ES-I3 (cell line): Measurements from ENCODE around the gene SBK3.

Source experiments
- H3K36me3 ChIP-seq: 2 replicates; pipeline ENCODE4 v1.6.1; 2013; ENCODE audit warnings: mild to moderate bottlenecking, low read length, control low read depth, moderate library complexity; ENCODE audit not compliant: insufficient read depth
- H3K4me1 ChIP-seq: 2 replicates; pipeline ENCODE4 v1.6.1; 2013; ENCODE audit warnings: mild to moderate bottlenecking, control low read depth, low read length; ENCODE audit not compliant: insufficient read depth
- H3K9ac ChIP-seq: 2 replicates; pipeline ENCODE4 v1.6.1; 2013; ENCODE audit warnings: low read depth, mild to moderate bottlenecking, low read length, moderate library complexity
- H3K9me3 ChIP-seq: 2 replicates; pipeline ENCODE4 v1.6.1; 2013; ENCODE audit warnings: mild to moderate bottlenecking, low read length, moderate library complexity; ENCODE audit not compliant: control insufficient read depth, insufficient read depth

Gene SBK3

DNA sequence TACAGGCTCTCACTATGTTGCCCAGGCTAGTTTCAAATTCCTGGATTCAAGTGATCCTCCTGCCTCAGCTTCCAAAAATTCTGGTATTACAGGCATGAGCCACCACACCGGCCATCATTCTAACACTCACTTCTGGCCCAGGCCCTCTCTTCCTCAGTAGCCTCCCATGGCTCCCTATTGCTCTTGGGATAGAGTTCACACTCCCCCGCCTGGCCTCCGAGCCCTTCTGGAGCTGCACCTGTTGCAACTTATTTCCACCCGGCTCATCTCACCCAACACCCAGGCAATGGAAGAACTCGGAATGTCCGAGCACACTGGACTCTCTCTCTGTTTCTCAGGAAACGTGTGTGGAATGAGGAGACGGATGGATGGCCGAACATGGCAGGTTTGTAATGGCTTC lies 9.0 kb upstream of the SBK3 start:
- Histone ChIP-seq H3K36me3 (no peaks in the 10 kb centered on the region), H3K9ac (no peak overlapping the region), H3K9me3 (no peaks in the 10 kb centered on the region), H3K4me1 (peaks cover 20% of the 10 kb centered on the region)

DNA sequence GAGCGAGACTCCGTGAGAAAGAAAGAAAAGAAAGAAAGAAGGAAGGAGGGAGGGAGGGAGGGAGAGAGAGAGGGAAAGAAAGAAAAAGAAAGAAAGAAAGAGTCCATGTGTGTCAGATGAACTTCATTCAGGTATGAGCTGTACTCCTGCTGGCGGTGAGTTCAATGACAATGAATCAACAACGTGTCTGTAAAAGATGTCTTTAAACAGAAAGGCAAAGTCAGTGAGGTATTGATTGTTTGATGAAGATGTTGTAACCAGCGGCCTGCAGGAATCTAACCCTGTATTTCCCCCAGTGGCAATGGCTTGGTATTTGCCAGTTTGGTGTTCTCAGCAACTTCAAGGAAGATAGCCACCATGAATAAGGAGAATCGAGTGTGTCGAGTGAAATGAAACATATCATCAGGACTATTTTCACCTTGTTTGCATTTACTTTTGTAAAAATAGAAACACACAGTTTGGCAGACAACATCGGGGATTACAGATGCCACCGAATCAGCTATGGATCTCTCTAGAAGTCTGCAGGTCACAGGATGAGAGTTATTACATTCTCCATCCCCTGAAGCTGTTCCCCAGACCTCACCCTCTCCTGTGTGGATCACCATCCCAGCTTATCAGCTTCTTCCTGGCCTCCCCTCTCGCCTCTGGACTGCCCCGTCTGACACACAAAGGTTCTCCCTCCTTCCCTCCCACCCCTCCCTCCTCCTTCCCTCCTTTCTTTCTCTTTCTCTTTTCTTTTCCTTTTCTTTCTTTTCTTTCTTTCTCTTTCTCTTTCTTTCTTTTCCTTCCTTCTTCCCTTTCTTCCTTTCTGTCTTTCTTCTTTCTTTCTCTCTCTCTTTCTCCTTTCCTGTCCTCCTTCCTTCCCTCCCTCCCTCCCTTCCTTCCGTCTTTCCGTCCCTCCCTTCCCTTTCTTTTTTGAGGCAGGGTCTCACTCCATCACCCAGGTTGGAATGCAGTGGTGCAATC lies 8.2 kb upstream of the SBK3 start:
- no peaks in the 10 kb centered on the region for H3K36me3 ChIP-seq
- H3K4me1 ChIP-seq = peaks cover 20% of the 10 kb centered on the region
- H3K9me3 ChIP-seq = no peaks in the 10 kb centered on the region
- peak overlapping the region; percentile 22; the same call in 1 of the 2 replicates for H3K9ac ChIP-seq

DNA sequence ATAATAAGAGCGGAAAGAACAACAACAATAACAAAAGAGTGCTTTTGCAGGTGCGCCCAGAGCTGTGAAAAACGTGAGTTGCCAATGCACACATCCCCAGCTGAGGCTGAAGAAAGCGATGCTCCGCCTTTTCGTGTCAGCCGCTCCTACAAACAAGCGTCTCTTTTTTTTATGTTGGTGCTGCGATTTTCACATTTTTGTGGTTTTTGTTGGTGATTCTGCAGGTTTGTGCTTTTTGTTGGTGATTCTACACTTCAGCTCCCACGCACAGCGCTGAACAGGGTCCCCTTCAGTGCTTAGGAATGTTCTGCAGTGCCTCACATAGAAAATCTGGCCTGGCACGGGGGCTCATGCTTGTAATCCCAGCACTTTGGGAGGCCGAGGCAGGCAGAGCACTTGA lies 7.3 kb upstream of the SBK3 start:
- Histone ChIP-seq H3K4me1 (peaks cover 22% of the 10 kb centered on the region), H3K9me3 (no peaks in the 10 kb centered on the region), H3K36me3 (no peaks in the 10 kb centered on the region), H3K9ac (peak overlapping the region; percentile 18; the same call in 1 of the 2 replicates)

DNA sequence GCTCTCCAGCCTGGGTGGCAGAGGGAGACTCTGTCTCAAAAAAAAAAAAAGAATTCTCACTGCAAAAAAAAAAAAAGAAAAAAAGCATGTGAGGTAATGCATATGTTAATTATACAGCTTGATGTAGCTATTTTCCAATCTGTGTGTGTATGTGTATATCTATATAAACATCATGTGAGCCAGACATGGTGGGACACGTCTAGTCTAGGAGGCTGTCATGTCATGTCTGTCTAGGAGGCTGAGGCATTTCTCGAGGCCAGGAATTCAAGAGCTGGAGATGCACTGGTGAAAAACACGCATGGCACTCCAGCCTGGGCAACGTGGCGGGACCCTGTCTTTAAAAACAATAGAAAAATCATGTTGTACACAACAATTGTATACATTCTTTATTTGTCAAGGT lies 6.9 kb upstream of the SBK3 start:
- Histone ChIP-seq H3K4me1 (peaks cover 26% of the 10 kb centered on the region), H3K9me3 (no peaks in the 10 kb centered on the region), H3K36me3 (no peaks in the 10 kb centered on the region), H3K9ac (no peak overlapping the region; the same call in 1 of the 2 replicates)

DNA sequence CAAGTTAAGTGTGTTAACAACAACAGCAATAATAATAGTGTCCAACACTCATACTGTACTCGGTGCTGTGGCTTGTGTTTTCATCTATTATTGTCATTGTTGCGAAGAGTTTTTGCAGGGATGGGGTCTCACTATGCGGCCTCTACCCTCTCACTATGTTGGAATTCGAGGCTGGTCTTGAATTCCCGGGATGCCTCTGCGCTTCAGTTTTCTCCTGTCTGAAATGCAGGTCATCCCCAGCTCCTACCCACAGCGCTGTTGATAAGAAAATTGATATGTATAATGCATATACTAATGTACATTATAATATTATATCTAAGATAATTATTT lies 4.9 kb upstream of the SBK3 start:
- H3K9me3 ChIP-seq = no peaks in the 10 kb centered on the region
- peaks cover 45% of the 10 kb centered on the region for H3K4me1 ChIP-seq
- H3K9ac ChIP-seq = peak overlapping the region; percentile 42
- H3K36me3 ChIP-seq = no peaks in the 10 kb centered on the region

DNA sequence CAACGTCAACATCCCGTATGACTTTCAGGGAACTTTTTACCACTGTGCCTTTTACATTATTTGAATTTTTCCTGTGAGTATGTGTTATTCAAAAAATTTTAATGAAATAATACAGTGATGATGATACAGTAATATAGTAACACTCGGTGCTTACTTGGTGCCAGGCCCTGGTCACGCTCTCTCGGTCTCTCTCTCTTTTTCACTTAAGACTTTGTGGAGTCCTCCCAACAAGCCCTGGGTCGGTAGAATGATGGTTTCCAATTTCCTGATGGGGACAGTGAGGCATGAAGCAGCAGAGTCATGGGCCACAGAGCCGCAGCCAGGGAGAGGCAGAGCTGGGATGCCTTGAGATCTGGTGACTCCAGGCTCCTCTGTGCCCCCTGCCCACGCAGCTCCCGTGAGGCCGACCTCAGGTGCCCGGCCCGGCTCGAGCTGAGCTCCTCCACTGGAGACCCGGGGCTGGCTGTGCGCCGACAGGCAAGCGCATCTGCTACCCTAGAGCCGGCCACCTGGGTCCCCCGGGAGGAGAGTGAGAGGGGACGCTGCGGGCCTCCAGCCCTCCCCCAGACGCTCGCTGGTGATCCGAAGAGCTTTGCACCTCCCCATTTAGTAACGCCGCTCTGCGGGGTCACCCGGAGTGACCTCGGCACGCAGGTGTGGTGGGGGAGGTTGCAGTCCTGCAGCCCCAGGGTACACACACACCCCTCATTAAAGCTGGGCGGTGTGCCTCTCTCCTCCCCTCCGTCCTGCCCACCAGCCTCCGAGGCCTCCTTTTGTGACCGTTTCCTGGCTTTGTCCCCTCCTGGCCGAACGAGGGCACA lies 4.4 kb upstream of the SBK3 start:
- Histone ChIP-seq H3K9me3 (no peaks in the 10 kb centered on the region), H3K36me3 (no peaks in the 10 kb centered on the region), H3K4me1 (peaks cover 48% of the 10 kb centered on the region), H3K9ac (peak overlapping the region; percentile 42)

DNA sequence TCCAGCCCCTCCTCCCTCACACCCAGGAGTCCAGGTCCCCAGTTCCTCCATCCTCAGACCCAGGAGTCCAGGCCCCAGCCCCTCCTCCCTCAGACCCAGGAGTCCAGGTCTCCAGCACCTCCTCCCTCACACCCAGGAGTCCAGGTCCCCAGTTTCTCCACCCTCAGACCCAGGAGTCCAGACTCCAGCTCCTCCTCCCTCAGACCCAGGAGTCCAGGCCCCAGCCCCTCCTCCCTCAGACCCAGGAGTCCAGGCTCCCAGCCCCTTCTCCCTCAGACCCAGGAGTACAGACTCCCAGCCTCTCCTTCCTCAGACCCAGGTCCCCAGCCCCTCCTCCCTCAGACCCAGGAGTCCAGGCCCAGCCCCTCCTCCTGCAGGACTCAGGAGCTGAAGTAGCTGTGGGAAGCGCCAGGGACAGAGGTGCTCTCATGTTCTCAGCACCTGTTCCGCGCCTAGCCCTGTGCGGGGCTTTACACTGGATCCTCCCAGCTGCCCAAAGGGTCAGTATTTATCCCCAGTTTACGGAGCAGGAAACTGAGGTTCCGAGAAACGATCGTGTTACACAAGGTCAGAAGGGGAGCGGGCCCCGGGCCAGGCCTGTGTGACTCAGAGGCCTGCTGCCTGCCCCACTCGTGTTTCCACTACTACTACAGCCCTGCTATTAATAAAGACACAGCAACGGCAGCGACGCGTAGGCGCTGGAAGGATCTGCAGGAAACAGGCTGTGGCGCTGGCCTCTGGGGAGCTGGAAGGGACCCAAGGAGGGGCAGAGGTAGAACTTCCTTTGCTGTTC lies 1.7 kb upstream of the SBK3 start:
- Histone ChIP-seq H3K4me1 (peaks cover 34% of the 10 kb centered on the region; the same call in 1 of the 2 replicates), H3K9ac (no peak overlapping the region), H3K36me3 (no peaks in the 10 kb centered on the region; the same call in 1 of the 2 replicates), H3K9me3 (no peaks in the 10 kb centered on the region)

DNA sequence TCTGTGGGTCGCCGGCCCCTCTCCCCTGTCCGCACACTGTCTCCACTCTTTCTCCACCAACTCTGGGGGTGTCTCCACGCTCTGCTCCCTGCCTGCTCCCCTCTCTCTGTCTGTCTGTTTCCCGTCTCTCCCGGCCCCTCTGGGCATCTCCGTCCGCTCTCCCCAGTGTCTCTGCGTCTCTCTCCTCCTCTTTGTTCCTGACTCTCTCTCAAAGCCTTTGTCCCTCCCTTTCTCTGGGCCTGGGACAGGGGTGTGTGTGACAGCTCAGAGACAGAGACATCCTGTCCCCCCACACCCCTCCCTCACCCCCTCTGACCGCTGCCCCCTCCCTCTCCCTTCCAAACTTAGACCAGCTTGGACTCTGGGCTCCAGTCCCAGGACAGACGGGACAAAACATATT lies 668 bp upstream of the SBK3 start:
- no peaks in the 10 kb centered on the region; the same call in 1 of the 2 replicates for H3K36me3 ChIP-seq
- peaks cover 34% of the 10 kb centered on the region; the same call in 1 of the 2 replicates for H3K4me1 ChIP-seq
- no peaks in the 10 kb centered on the region for H3K9me3 ChIP-seq
- peak overlapping the region; percentile 22; the same call in 1 of the 2 replicates for H3K9ac ChIP-seq

DNA sequence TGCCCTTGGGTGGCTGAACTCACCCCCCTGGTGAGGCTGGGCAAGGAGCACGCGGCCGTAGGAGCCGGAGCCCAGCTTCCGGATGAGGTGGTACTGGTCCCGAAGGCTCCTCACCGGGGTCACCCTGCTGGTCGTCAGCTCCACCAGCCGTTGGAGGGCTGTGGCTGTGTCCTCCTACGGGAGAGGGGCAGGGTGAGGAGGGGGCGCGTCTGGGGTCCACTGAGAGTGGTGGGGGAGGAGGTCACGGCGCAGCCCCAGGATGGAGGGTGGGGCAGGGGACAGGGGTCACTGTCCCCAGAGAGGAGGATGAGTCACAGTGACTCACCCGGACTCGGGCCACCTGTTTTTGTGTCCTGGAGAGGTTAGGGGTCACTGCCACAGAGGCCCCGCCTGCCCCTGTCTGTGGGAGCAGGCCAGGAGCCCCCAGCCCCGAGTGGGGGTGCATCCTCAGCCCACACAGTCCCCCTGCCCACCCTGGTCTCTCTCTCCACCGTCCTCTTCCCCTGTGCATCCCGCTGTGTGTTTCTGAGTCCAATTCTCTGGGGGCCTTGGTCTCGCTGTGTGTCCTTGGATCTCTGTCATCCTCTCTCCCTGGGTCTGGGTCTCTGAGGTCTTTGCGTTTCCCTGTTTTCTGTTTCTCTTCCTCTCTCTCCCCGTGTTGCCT lies 435 bp downstream of the SBK3 start:
- no peak overlapping the region for H3K9ac ChIP-seq
- H3K9me3 ChIP-seq = no peaks in the 10 kb centered on the region
- H3K4me1 ChIP-seq = peaks cover 29% of the 10 kb centered on the region; the same call in 1 of the 2 replicates
- H3K36me3 ChIP-seq = no peaks in the 10 kb centered on the region; the same call in 1 of the 2 replicates

DNA sequence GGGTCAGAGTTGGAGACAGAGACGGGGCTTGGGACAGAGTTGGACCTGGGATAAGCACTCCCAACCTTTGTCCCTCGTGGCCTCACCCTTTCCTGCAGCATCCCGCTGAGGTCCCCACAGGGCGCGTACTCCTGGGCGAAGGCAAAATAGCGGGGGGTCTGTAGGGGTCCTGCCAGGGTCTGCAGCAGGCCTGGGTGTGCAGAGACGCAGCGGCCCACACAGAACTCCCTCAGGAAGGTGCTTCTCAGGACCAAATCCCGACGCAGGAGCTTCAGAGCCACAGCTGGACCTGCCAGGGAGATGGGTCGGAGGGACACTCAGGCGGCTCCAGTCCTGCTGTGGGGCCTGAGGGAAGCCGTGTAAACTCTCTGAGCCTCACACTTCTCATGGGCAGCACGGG lies 1.3 kb downstream of the SBK3 start:
- no peak overlapping the region for H3K9ac ChIP-seq
- no peaks in the 10 kb centered on the region for H3K9me3 ChIP-seq
- peaks cover 29% of the 10 kb centered on the region; the same call in 1 of the 2 replicates for H3K4me1 ChIP-seq
- no peaks in the 10 kb centered on the region; the same call in 1 of the 2 replicates for H3K36me3 ChIP-seq

DNA sequence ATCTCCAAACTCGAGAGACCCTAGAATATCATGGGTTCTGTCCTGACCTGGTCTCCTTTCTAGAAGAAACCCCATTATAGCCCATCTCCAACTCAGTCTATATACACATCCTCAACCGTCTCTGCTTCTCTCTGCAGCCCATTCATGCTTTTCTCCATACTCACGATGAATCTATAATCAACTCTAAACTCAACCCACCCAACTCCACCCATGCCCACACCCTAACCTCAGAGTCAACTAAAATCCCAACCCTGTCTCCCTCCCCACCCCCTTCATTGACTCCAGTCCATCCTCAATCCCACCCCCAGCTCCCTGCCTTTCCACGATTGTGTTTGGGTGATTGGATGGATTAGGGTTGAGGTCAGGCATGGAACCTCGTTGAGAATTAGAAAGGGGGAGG lies 1.8 kb downstream of the SBK3 start:
- no peaks in the 10 kb centered on the region for H3K9me3 ChIP-seq
- H3K4me1 ChIP-seq = peaks cover 29% of the 10 kb centered on the region; the same call in 1 of the 2 replicates
- no peaks in the 10 kb centered on the region; the same call in 1 of the 2 replicates for H3K36me3 ChIP-seq
- H3K9ac ChIP-seq = no peak overlapping the region

DNA sequence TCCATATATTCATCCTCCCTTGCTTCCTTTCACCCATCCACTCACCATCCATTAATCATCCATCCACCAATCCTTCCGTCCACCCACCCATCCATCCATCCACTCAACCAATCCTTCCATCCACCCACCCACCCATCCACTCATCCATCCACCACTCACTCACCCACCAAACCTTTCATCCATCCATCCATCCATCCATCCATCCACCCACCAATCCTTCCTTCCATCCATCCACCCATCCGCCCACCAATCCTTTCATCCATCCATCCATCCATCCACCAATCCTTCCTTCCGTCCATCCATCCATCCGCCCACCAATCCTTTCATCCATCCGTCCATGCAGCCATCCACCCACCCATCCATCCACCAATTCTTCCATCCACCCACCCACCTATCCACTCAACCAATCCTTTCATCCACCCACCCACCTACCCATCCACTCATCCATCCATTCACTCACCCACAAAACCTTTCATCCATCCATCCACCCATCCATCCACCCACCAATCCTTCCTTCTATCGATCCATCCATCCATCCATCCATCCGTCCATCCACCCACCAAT lies 3.0 kb downstream of the SBK3 start:
- Histone ChIP-seq H3K36me3 (no peaks in the 10 kb centered on the region; the same call in 1 of the 2 replicates), H3K9me3 (no peaks in the 10 kb centered on the region), H3K4me1 (peaks cover 26% of the 10 kb centered on the region; the same call in 1 of the 2 replicates), H3K9ac (no peak overlapping the region)

DNA sequence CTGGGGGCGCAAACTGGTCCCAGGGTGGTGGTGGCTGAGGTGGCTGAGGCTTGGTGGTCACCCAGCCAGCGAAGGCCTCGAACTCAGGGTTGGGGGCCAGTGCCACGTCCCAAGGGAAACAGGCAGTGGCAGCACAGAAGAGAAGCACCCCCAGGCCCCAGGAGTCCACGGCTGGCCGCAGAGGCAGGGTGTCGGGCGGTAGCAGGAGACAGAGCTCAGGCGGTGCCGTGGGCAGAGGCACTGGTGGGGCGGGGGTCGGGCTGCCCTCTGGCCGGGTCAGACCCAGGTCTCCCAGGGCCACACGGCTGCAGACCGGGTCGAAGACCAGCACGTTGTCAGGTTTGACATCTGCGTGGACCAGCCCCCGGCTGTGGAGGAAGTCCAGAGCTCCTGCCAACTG lies 4.3 kb downstream of the SBK3 start:
- H3K9ac ChIP-seq = no peak overlapping the region
- no peaks in the 10 kb centered on the region; the same call in 1 of the 2 replicates for H3K36me3 ChIP-seq
- H3K4me1 ChIP-seq = peaks cover 19% of the 10 kb centered on the region; the same call in 1 of the 2 replicates
- no peaks in the 10 kb centered on the region for H3K9me3 ChIP-seq
